ENCODE data around the gene HPSE.
"Not testable (repeated sequence)": the region's sequence is repeated elsewhere in the genome, so short reads cannot be mapped to it uniquely, and the experiment has no call there.

Gene HPSE

GRCh38 chr4:83297548-83298260 lies 36.9 kb downstream of the HPSE start:
- no peak overlapping the region for H2BK5ac ChIP-seq (ENCODE audit: low read length)
- no peak overlapping the region for H4K91ac ChIP-seq (ENCODE audit: low read depth, low read length, poor library complexity)
- H3K4ac ChIP-seq (ENCODE audit: low read length), result no peak overlapping the region
- no peak overlapping the region for H2AK5ac ChIP-seq (ENCODE audit: low read depth, low read length)
- H3K4me1 ChIP-seq (ENCODE audit: control insufficient read depth in 2 of 2, insufficient read depth in 1 of 2, low read depth in 1 of 2, low read length in 2 of 2), result no peaks in the 10 kb centered on the region
- 100% methylated on average over 1 of the region's 3 CpGs; no CpG with 5 or more reads in 1 of the 2 donors for WGBS, 2 donors (ENCODE audit: extremely low coverage in 2 of 2, insufficient read length in 2 of 2, insufficient replicate concordance in 1 of 2)
- no peak overlapping the region for H2AFZ ChIP-seq (ENCODE audit: low read length)
- no peak overlapping the region for H2BK120ac ChIP-seq (ENCODE audit: low read depth, low read length)
- no peak overlapping the region for H3K18ac ChIP-seq (ENCODE audit: low read length)
- no peak overlapping the region for H3K27ac ChIP-seq (replicated peaks; ENCODE audit: low read length)
- no peaks in the 10 kb centered on the region for H3K36me3 ChIP-seq (replicated peaks in 1 of 2; ENCODE audit: control insufficient read depth in 2 of 2, insufficient read depth in 2 of 2, low read length in 2 of 2)
- no peak overlapping the region for H4K8ac ChIP-seq (ENCODE audit: low read depth, low read length)
- no peak overlapping the region for H3K4me2 ChIP-seq (ENCODE audit: insufficient read depth, low read length, poor library complexity, severe bottlenecking)
- H3K9ac ChIP-seq (ENCODE audit: low read depth, low read length, poor library complexity), result no peak overlapping the region
- no peak overlapping the region for H3K23ac ChIP-seq (ENCODE audit: low read depth, low read length, poor library complexity)
- H3K79me1 ChIP-seq (ENCODE audit: low read depth, low read length), result no peaks in the 10 kb centered on the region
- H3K14ac ChIP-seq (ENCODE audit: low read length), result no peak overlapping the region
- no peak for DNase-seq (ENCODE audit: low spot score)
- H2BK12ac ChIP-seq (ENCODE audit: low read length), result no peak overlapping the region
- H2BK15ac ChIP-seq (ENCODE audit: low read length), result no peak overlapping the region
- peaks cover 0 to 3% (median 0%) of the 10 kb centered on the region in 3 experiments for H3K27me3 ChIP-seq (ENCODE audit: control insufficient read depth in 3 of 3, insufficient read depth in 3 of 3, low read depth in 1 of 3, low read length in 3 of 3)
- no peak overlapping the region for H3K4me3 ChIP-seq (ENCODE audit: low read length in 2 of 2)
- peaks cover 0 to 2% of the 10 kb centered on the region in 2 donors for H3K9me3 ChIP-seq (replicated peaks in 1 of 2; ENCODE audit: control insufficient read depth in 2 of 2, insufficient read depth in 1 of 2, low read depth in 1 of 2, low read length in 2 of 2)

- Histone ChIP-seq H3K79me1 (ENCODE audit: low read depth, low read length) (no peaks in the 10 kb centered on the region), H3K36me3 (replicated peaks in 1 of 2; ENCODE audit: control insufficient read depth in 2 of 2, insufficient read depth in 2 of 2, low read length in 2 of 2) (no peaks in the 10 kb centered on the region), H3K9ac (ENCODE audit: low read depth, low read length, poor library complexity) (no peak overlapping the region), H3K18ac (ENCODE audit: low read length) (no peak overlapping the region), H3K23ac (ENCODE audit: low read depth, low read length, poor library complexity) (no peak overlapping the region), H3K4me2 (ENCODE audit: insufficient read depth, low read length, poor library complexity, severe bottlenecking) (no peak overlapping the region), H4K8ac (ENCODE audit: low read depth, low read length) (no peak overlapping the region), H2AK5ac (ENCODE audit: low read depth, low read length) (no peak overlapping the region), H3K27ac (replicated peaks; ENCODE audit: low read length) (no peak overlapping the region), H2BK12ac (ENCODE audit: low read length) (no peak overlapping the region), H2BK120ac (ENCODE audit: low read depth, low read length) (no peak overlapping the region), H3K27me3 (ENCODE audit: control insufficient read depth in 3 of 3, insufficient read depth in 3 of 3, low read depth in 1 of 3, low read length in 3 of 3) (peaks cover 0 to 3% (median 0%) of the 10 kb centered on the region in 3 experiments), H3K4me1 (ENCODE audit: control insufficient read depth in 2 of 2, insufficient read depth in 1 of 2, low read depth in 1 of 2, low read length in 2 of 2) (no peaks in the 10 kb centered on the region), H4K91ac (ENCODE audit: low read depth, low read length, poor library complexity) (no peak overlapping the region), H3K4ac (ENCODE audit: low read length) (no peak overlapping the region), H3K4me3 (ENCODE audit: low read length in 2 of 2) (no peak overlapping the region), H2BK15ac (ENCODE audit: low read length) (no peak overlapping the region), H3K9me3 (replicated peaks in 1 of 2; ENCODE audit: control insufficient read depth in 2 of 2, insufficient read depth in 1 of 2, low read depth in 1 of 2, low read length in 2 of 2) (peaks cover 0 to 2% of the 10 kb centered on the region in 2 donors), H2AFZ (ENCODE audit: low read length) (no peak overlapping the region), H2BK5ac (ENCODE audit: low read length) (no peak overlapping the region), H3K14ac (ENCODE audit: low read length) (no peak overlapping the region)
- no peak for DNase-seq (ENCODE audit: low spot score)
- no CpG with 5 or more reads among the region's 8 CpGs for WGBS, 2 donors (ENCODE audit: extremely low coverage in 2 of 2, insufficient read length in 2 of 2, insufficient replicate concordance in 1 of 2)
These were observed 41.2 kb downstream of the HPSE start for GRCh38 chr4:83293305-83294046.

- H2AK5ac ChIP-seq (ENCODE audit: low read depth, low read length), result not testable (repeated sequence)
These were observed 44.4 kb downstream of the HPSE start for GRCh38 chr4:83290059-83290774.

GRCh38 chr4:83288381-83288780 lies 46.3 kb downstream of the HPSE start:
- not testable (repeated sequence) for H3K18ac ChIP-seq (ENCODE audit: low read length); H3K27me3 ChIP-seq (ENCODE audit: control insufficient read depth in 3 of 3, insufficient read depth in 3 of 3, low read depth in 1 of 3, low read length in 3 of 3); H3K27ac ChIP-seq (replicated peaks; ENCODE audit: low read length); H3K79me1 ChIP-seq (ENCODE audit: low read depth, low read length); H2BK15ac ChIP-seq (ENCODE audit: low read length); H3K4me2 ChIP-seq (ENCODE audit: insufficient read depth, low read length, poor library complexity, severe bottlenecking); H2AK5ac ChIP-seq (ENCODE audit: low read depth, low read length); H3K23ac ChIP-seq (ENCODE audit: low read depth, low read length, poor library complexity); H2AFZ ChIP-seq (ENCODE audit: low read length); H3K36me3 ChIP-seq (replicated peaks in 1 of 2; ENCODE audit: control insufficient read depth in 2 of 2, insufficient read depth in 2 of 2, low read length in 2 of 2); DNase-seq (ENCODE audit: low spot score); H3K4me3 ChIP-seq (ENCODE audit: low read length in 2 of 2); H4K8ac ChIP-seq (ENCODE audit: low read depth, low read length); H3K4ac ChIP-seq (ENCODE audit: low read length); H4K91ac ChIP-seq (ENCODE audit: low read depth, low read length, poor library complexity); H3K9ac ChIP-seq (ENCODE audit: low read depth, low read length, poor library complexity); H2BK12ac ChIP-seq (ENCODE audit: low read length); H3K4me1 ChIP-seq (ENCODE audit: control insufficient read depth in 2 of 2, insufficient read depth in 1 of 2, low read depth in 1 of 2, low read length in 2 of 2); H3K9me3 ChIP-seq (replicated peaks in 1 of 2; ENCODE audit: control insufficient read depth in 2 of 2, insufficient read depth in 1 of 2, low read depth in 1 of 2, low read length in 2 of 2); H3K14ac ChIP-seq (ENCODE audit: low read length); H2BK5ac ChIP-seq (ENCODE audit: low read length); H2BK120ac ChIP-seq (ENCODE audit: low read depth, low read length)
- WGBS, 2 donors (ENCODE audit: extremely low coverage in 2 of 2, insufficient read length in 2 of 2, insufficient replicate concordance in 1 of 2), result no CpG with 5 or more reads among the region's 1 CpG

More at GRCh38 chr4:83290059-83290774, 44.4 kb downstream of the HPSE start:
- H3K23ac ChIP-seq (ENCODE audit: low read depth, low read length, poor library complexity); H3K4me2 ChIP-seq (ENCODE audit: insufficient read depth, low read length, poor library complexity, severe bottlenecking); H2BK12ac ChIP-seq (ENCODE audit: low read length); H3K36me3 ChIP-seq (replicated peaks in 1 of 2; ENCODE audit: control insufficient read depth in 2 of 2, insufficient read depth in 2 of 2, low read length in 2 of 2); H3K79me1 ChIP-seq (ENCODE audit: low read depth, low read length); H3K27ac ChIP-seq (replicated peaks; ENCODE audit: low read length); H3K18ac ChIP-seq (ENCODE audit: low read length); H4K91ac ChIP-seq (ENCODE audit: low read depth, low read length, poor library complexity); H2AFZ ChIP-seq (ENCODE audit: low read length); H3K27me3 ChIP-seq (ENCODE audit: control insufficient read depth in 3 of 3, insufficient read depth in 3 of 3, low read depth in 1 of 3, low read length in 3 of 3); H3K9ac ChIP-seq (ENCODE audit: low read depth, low read length, poor library complexity); H3K4me3 ChIP-seq (ENCODE audit: low read length in 2 of 2); H3K14ac ChIP-seq (ENCODE audit: low read length); DNase-seq (ENCODE audit: low spot score); H3K9me3 ChIP-seq (replicated peaks in 1 of 2; ENCODE audit: control insufficient read depth in 2 of 2, insufficient read depth in 1 of 2, low read depth in 1 of 2, low read length in 2 of 2); H2BK5ac ChIP-seq (ENCODE audit: low read length); H3K4me1 ChIP-seq (ENCODE audit: control insufficient read depth in 2 of 2, insufficient read depth in 1 of 2, low read depth in 1 of 2, low read length in 2 of 2); H4K8ac ChIP-seq (ENCODE audit: low read depth, low read length); H2BK15ac ChIP-seq (ENCODE audit: low read length); H2BK120ac ChIP-seq (ENCODE audit: low read depth, low read length); H3K4ac ChIP-seq (ENCODE audit: low read length): not testable (repeated sequence)
- WGBS, 2 donors (ENCODE audit: extremely low coverage in 2 of 2, insufficient read length in 2 of 2, insufficient replicate concordance in 1 of 2), result no CpG with 5 or more reads among the region's 3 CpGs

Data from neuronal stem cell (in vitro differentiated cells).